DOHH2 (cell line): Measurements from ENCODE around the gene SPOCK1.

ENCODE experiments used
- CTCF ChIP-seq: fragments of 200-600 bp; sonication (generic); IDR thresholded peaks from one replicate; pipeline ENCODE4 v1.5.1; 2014; ENCODE audit warnings: antibody characterized with exemption, mild to moderate bottlenecking, low read depth, low read length; ENCODE audit not compliant: poor library complexity, severe bottlenecking
- EZH2phosphoT487 ChIP-seq: fragments of 200-600 bp; sonication (generic); IDR thresholded peaks from 2 replicates; pipeline ENCODE4 v1.6.1; 2017; ENCODE audit warnings: borderline replicate concordance, mild to moderate bottlenecking, antibody characterized with exemption, low read length, moderate library complexity, mixed read lengths

- TF ChIP-seq CTCF (no peak), EZH2phosphoT487 (no peak)
Observed at GRCh38 chr5:137114529-137114928, 384.6 kb downstream of the SPOCK1 start.
